CD8-positive, alpha-beta memory T cell (primary cell): ENCODE measurements around the gene NISCH. TPM values are rescaled to one million over a fixed set of nuclear protein-coding genes. Genes with fewer than 3 reads are reported as not detected.

Experiments used
- CTCF ChIA-PET: fragments of 350-600 bp; sonication (Branson Sonifier 250); formaldehyde crosslinking; loops from one replicate; lab custom pipeline; 2021; ENCODE audit warnings: antibody characterized with exemption; lab: Charles Lee
- POLR2A ChIA-PET: fragments of 350-600 bp; sonication (Branson Sonifier 250); formaldehyde crosslinking; loops from one replicate; lab custom pipeline; 2021; ENCODE audit warnings: antibody characterized with exemption; lab: Charles Lee
- DNase-seq, 5 donors: peaks; one replicate each; pipeline versions ENCODE4 v3.0.0 to v3.0.0-alpha.2; 2020 to 2022; ENCODE audit warnings: mixed read lengths in 1 of 5
- H3K27ac ChIP-seq: one replicate; pipeline ENCODE4 v1.7.0; 2013; ENCODE audit warnings: low read depth, mild to moderate bottlenecking, low read length, moderate library complexity
- H3K27me3 ChIP-seq: 2 replicates; pipeline ENCODE4 v1.7.0; 2013; ENCODE audit warnings: low read length, mild to moderate bottlenecking; ENCODE audit not compliant: insufficient read depth, poor library complexity, severe bottlenecking
- H3K36me3 ChIP-seq: 2 replicates; pipeline ENCODE4 v1.7.0; 2013; ENCODE audit warnings: mild to moderate bottlenecking, low read length, moderate library complexity; ENCODE audit not compliant: insufficient read depth
- H3K4me1 ChIP-seq: 2 replicates; pipeline ENCODE4 v1.7.0; 2013; ENCODE audit warnings: mild to moderate bottlenecking, low read length, moderate library complexity; ENCODE audit not compliant: insufficient read depth
- H3K4me3 ChIP-seq: 2 replicates; pipeline ENCODE4 v1.7.0; 2013; ENCODE audit warnings: mild to moderate bottlenecking, low read length
- H3K9me3 ChIP-seq: 2 replicates; pipeline ENCODE4 v1.7.0; 2013; ENCODE audit warnings: mild to moderate bottlenecking, low read length
- H3K27ac Mint-ChIP-seq, 8 donors: one replicate each; pipeline ENCODE4 v1.8.0; 2020 to 2021; ENCODE audit warnings: mixed read lengths in 8 of 8, mild to moderate bottlenecking in 6 of 8, inconsistent platforms in 3 of 8, moderate library complexity in 3 of 8
- H3K27me3 Mint-ChIP-seq, 2 donors: one replicate each; pipeline ENCODE4 v1.8.0; 2020 to 2021; ENCODE audit warnings: mixed read lengths in 2 of 2, mild to moderate bottlenecking in 1 of 2, moderate library complexity in 1 of 2
- H3K36me3 Mint-ChIP-seq, 3 donors: one replicate each; pipeline ENCODE4 v1.8.0; 2020 to 2021; ENCODE audit warnings: mixed read lengths in 3 of 3, inconsistent platforms in 1 of 3, mild to moderate bottlenecking in 1 of 3
- H3K4me1 Mint-ChIP-seq, 3 donors: one replicate each; pipeline ENCODE4 v1.8.0; 2020 to 2021; ENCODE audit warnings: mixed read lengths in 3 of 3, inconsistent platforms in 1 of 3, mild to moderate bottlenecking in 1 of 3
- H3K4me3 Mint-ChIP-seq, 7 donors: one replicate each; pipeline ENCODE4 v1.8.0; 2020 to 2021; ENCODE audit warnings: mixed read lengths in 7 of 7, mild to moderate bottlenecking in 6 of 7, moderate library complexity in 4 of 7, inconsistent platforms in 2 of 7
- H3K9me3 Mint-ChIP-seq, 5 donors: one replicate each; pipeline ENCODE4 v1.8.0; 2020 to 2022; ENCODE audit warnings: mixed read lengths in 5 of 5, mild to moderate bottlenecking in 3 of 5, moderate library complexity in 2 of 5, inconsistent platforms in 1 of 5
- polyA plus RNA-seq: library from polyadenylated mRNA; unstranded; fragments of 300-500 nt; fragmentation: Illumina TruSeq; gene quantifications from one replicate; pipeline ENCODE4 v1.2.3, GENCODE V29; 2021
- total RNA-seq, 2 experiments: library from RNA; stranded (reverse); gene quantifications; one replicate each; pipeline ENCODE4 v1.2.3, GENCODE V29; 2021

The NISCH gene
- total and polyA plus RNA-seq, 3 experiments from 2014 or later: 31.6 to 66.2 (median 65.7) TPM

DNA sequence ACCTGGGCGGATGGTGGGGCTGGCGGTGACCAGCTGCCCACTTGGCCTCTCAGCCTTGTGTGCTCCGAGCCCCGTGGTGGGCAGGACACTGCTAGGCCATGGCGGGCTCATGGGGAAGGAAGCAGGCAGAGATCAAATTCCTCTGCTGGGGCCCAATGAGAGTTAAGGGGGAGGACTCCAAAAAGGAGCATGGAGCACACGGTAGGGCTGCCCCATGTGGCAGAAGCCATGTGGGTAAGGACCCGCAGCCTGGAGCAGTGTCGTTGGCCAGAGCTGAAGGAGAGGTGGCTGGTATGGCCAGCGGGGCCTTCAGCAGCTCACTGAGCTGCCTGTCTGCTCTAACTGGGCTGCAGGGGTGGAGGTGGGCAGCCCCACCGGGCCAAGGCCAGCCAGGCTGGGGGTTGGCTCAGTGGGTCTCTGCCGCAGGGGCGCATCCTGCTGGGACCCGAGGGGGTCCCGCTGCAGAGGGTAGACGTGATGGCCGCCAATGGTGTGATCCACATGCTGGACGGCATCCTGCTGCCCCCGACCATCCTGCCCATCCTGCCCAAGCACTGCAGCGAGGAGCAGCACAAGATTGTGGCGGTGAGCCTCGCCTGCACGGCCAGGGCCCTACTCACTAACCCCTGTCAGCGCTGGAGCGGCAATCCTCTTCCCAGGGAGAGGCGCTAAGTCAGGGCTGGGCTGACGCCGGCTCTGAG lies 51.0 kb downstream of the NISCH start:
- no peak overlapping the region for H3K27ac Mint-ChIP-seq
- no peaks in the 10 kb centered on the region for H3K36me3 ChIP-seq
- no peaks in the 10 kb centered on the region for H3K36me3 Mint-ChIP-seq
- H3K4me3 Mint-ChIP-seq: no peak overlapping the region
- ChIA-PET CTCF (no interaction called here), POLR2A (no interaction called here)
- H3K9me3 Mint-ChIP-seq: no peaks in the 10 kb centered on the region
- H3K27me3 ChIP-seq: no peaks in the 10 kb centered on the region
- H3K4me1 ChIP-seq: no peaks in the 10 kb centered on the region
- no peak overlapping the region for H3K27ac ChIP-seq
- no peaks in the 10 kb centered on the region for H3K27me3 Mint-ChIP-seq
- H3K4me1 Mint-ChIP-seq: no peaks in the 10 kb centered on the region
- no peak overlapping the region for H3K4me3 ChIP-seq
- H3K9me3 ChIP-seq: no peaks in the 10 kb centered on the region
- no peak for DNase-seq

DNA sequence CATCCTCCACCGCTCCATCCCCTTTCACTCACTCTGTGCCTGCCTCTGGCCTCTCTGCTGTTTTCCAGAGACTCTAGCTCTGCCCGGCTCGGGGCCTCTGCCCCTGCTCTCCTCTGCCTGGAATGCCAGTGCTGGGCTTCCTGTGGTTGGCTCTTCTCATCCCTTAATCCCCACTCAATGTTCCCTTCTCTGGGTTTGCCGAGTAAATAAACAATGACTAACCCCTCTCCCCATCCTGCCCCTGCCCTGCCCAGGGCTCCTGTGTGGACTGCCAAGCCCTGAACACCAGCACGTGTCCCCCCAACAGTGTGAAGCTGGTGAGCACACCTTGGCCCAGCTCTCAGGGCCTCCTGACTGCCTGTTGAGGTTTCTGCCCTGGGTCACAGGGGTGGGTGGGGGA lies 52.0 kb downstream of the NISCH start:
- CTCF ChIA-PET: no interaction called here
- H3K27ac ChIP-seq: no peak overlapping the region
- no peaks in the 10 kb centered on the region for H3K4me1 Mint-ChIP-seq
- no peak overlapping the region for H3K4me3 Mint-ChIP-seq
- no peaks in the 10 kb centered on the region for H3K9me3 Mint-ChIP-seq
- POLR2A ChIA-PET: no interaction called here
- no peaks in the 10 kb centered on the region for H3K27me3 Mint-ChIP-seq
- no peaks in the 10 kb centered on the region for H3K9me3 ChIP-seq
- no peak overlapping the region for H3K27ac Mint-ChIP-seq
- no peaks in the 10 kb centered on the region for H3K4me1 ChIP-seq
- no peaks in the 10 kb centered on the region for H3K27me3 ChIP-seq
- DNase-seq: no peak
- no peak overlapping the region for H3K4me3 ChIP-seq
- H3K36me3 Mint-ChIP-seq: no peaks in the 10 kb centered on the region
- no peaks in the 10 kb centered on the region for H3K36me3 ChIP-seq

DNA sequence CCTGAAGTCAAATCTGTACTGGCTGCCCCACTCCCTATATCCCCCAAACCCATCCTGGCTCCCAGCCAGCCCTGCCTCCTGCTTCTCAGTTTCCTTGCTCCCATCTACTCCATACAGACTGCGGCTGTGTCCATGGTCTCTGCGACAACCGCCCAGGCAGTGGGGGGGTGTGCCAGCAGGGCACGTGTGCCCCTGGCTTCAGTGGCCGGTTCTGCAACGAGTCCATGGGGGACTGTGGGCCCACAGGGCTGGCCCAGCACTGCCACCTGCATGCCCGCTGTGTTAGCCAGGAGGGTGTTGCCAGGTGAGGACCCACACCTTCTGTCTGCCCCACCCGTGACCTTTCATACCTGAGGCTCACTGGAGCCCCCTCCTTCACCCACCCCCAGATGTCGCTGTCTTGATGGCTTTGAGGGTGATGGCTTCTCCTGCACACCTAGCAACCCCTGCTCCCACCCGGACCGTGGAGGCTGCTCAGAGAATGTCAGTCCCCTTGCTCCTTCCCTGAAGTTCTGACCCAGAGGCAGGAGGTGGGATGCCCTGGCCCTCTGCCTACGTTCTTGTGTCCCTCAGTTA lies 54.4 kb downstream of the NISCH start:
- H3K27ac ChIP-seq: no peak overlapping the region
- no peaks in the 10 kb centered on the region for H3K4me1 Mint-ChIP-seq
- H3K9me3 ChIP-seq: no peaks in the 10 kb centered on the region
- no peaks in the 10 kb centered on the region for H3K36me3 ChIP-seq
- no peak for DNase-seq
- POLR2A ChIA-PET: no interaction called here
- H3K27me3 Mint-ChIP-seq: no peaks in the 10 kb centered on the region
- no peak overlapping the region for H3K4me3 ChIP-seq
- no peaks in the 10 kb centered on the region for H3K4me1 ChIP-seq
- no peak overlapping the region for H3K27ac Mint-ChIP-seq
- CTCF ChIA-PET: no interaction called here
- H3K9me3 Mint-ChIP-seq: no peaks in the 10 kb centered on the region
- H3K36me3 Mint-ChIP-seq: no peaks in the 10 kb centered on the region
- H3K27me3 ChIP-seq: no peaks in the 10 kb centered on the region
- no peak overlapping the region for H3K4me3 Mint-ChIP-seq

DNA sequence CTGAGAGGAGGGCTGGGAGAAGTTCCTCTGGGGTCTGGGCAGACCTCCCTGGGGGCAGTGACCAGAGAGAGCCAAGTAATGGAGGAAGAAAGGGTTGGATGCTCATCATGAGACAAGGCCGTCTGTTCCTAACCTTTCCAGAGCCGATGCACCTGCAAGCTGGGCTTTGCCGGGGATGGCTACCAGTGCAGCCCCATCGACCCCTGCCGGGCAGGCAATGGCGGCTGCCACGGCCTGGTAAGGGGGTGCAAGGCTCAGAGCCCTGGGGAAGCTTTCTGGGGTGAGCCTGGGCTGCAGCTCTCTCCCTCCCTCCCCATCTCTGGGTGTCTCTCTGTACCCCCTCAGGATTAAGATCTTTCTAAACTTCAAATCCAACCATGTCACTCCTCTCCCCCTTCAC lies 56.1 kb downstream of the NISCH start:
- H3K27me3 ChIP-seq: no peaks in the 10 kb centered on the region
- ChIA-PET CTCF (no interaction called here), POLR2A (no interaction called here)
- no peaks in the 10 kb centered on the region for H3K36me3 ChIP-seq
- no peak overlapping the region for H3K4me3 Mint-ChIP-seq
- H3K4me1 ChIP-seq: no peaks in the 10 kb centered on the region
- no peaks in the 10 kb centered on the region for H3K4me1 Mint-ChIP-seq
- no peaks in the 10 kb centered on the region for H3K9me3 ChIP-seq
- no peaks in the 10 kb centered on the region for H3K36me3 Mint-ChIP-seq
- H3K9me3 Mint-ChIP-seq: no peaks in the 10 kb centered on the region
- no peaks in the 10 kb centered on the region for H3K27me3 Mint-ChIP-seq
- H3K27ac ChIP-seq: no peak overlapping the region
- H3K4me3 ChIP-seq: no peak overlapping the region
- H3K27ac Mint-ChIP-seq: no peak overlapping the region
- no peak for DNase-seq

DNA sequence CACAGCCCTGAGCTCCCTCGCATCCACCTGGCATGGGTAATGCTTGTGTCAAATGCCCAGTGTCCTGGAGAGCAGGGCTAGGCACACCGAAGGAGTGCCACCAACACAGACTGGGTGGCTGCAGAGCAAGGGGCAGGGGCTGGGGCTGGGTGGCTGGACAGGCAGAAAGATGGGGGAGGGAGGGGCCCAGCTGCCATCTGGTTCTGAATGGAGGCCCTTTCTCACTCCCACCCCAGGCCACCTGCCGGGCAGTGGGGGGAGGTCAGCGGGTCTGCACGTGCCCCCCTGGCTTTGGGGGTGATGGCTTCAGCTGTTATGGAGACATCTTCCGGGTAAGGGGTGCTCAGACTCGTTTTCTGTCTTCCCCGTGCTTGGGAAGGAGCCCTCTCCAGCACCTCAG lies 56.7 kb downstream of the NISCH start:
- no peak for DNase-seq
- no peaks in the 10 kb centered on the region for H3K9me3 ChIP-seq
- H3K4me1 ChIP-seq: no peaks in the 10 kb centered on the region
- H3K27ac ChIP-seq: no peak overlapping the region
- Mint-ChIP-seq H3K27me3 (no peaks in the 10 kb centered on the region), H3K27ac (no peak overlapping the region), H3K9me3 (no peaks in the 10 kb centered on the region), H3K36me3 (no peaks in the 10 kb centered on the region), H3K4me3 (no peak overlapping the region), H3K4me1 (no peaks in the 10 kb centered on the region)
- ChIA-PET POLR2A (no interaction called here), CTCF (no interaction called here)
- H3K4me3 ChIP-seq: no peak overlapping the region
- no peaks in the 10 kb centered on the region for H3K36me3 ChIP-seq
- no peaks in the 10 kb centered on the region for H3K27me3 ChIP-seq

DNA sequence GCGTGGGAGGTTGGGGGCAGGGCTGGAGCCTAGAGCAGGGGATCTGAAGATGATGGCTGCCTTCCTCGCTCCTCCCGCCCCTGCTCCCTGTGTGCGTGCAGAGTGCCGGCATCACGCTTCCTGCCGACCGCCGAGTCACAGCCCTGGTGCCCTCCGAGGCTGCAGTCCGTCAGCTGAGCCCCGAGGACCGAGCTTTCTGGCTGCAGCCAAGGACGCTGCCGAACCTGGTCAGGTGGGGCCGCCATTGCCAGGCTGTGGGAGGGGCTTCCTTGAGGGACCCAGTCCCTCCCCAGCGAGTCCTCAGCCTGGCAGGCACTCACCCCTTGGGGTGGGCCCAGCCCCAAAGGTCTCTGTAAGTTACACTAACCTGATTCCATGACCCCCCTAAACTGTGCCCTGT lies 57.3 kb downstream of the NISCH start:
- H3K9me3 Mint-ChIP-seq: no peaks in the 10 kb centered on the region
- H3K4me1 Mint-ChIP-seq: no peaks in the 10 kb centered on the region
- no peaks in the 10 kb centered on the region for H3K27me3 Mint-ChIP-seq
- POLR2A ChIA-PET: no interaction called here
- Histone ChIP-seq H3K27me3 (no peaks in the 10 kb centered on the region), H3K4me3 (no peak overlapping the region), H3K36me3 (no peaks in the 10 kb centered on the region), H3K27ac (no peak overlapping the region), H3K4me1 (no peaks in the 10 kb centered on the region), H3K9me3 (no peaks in the 10 kb centered on the region)
- no peak for DNase-seq
- no peak overlapping the region for H3K4me3 Mint-ChIP-seq
- H3K36me3 Mint-ChIP-seq: no peaks in the 10 kb centered on the region
- CTCF ChIA-PET: no interaction called here
- no peak overlapping the region for H3K27ac Mint-ChIP-seq

DNA sequence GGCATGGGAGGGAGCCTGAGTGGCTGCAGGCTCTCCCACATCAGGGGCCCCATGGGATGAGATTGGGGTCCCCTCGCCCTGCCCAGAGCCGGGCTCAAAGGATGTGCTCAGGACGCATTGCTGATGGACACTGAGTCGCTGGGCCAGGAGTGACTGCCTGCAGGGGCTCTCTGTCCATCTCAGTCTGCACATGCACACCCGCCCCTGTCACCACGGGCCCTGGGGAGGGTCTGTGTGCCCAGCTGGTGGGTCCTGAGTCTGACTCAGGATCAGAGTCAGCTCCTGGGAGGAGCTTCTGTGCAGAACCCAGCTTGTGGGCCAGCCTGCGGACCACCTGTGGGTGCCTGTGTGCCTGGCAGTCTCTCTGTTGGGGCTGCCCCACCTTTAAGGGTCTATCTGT lies 57.9 kb downstream of the NISCH start:
- Mint-ChIP-seq H3K27ac (no peak overlapping the region), H3K4me3 (no peak overlapping the region), H3K27me3 (no peaks in the 10 kb centered on the region), H3K9me3 (no peaks in the 10 kb centered on the region), H3K4me1 (no peaks in the 10 kb centered on the region), H3K36me3 (no peaks in the 10 kb centered on the region)
- no peaks in the 10 kb centered on the region for H3K27me3 ChIP-seq
- no peaks in the 10 kb centered on the region for H3K36me3 ChIP-seq
- ChIA-PET CTCF (no interaction called here), POLR2A (no interaction called here)
- H3K4me1 ChIP-seq: no peaks in the 10 kb centered on the region
- no peaks in the 10 kb centered on the region for H3K9me3 ChIP-seq
- no peak overlapping the region for H3K4me3 ChIP-seq
- DNase-seq: no peak
- H3K27ac ChIP-seq: no peak overlapping the region

DNA sequence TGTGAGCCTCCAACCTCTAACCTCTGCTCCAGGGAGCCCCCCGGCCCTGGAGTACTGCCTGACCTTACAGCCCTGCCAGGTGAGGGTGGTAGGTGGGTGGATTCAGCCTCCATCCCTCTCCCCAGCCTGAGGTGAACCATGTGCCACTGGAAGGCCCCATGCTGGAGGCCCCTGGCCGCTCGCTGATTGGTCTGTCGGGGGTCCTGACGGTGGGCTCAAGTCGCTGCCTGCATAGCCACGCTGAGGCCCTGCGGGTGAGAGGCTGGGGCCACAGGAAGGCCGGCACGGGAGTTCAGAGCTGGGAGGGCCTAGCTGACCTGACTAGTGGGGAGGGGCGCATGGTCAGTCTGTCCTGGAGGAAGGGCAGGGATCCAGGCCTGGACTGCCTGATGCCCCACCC lies 59.2 kb downstream of the NISCH start:
- Mint-ChIP-seq H3K36me3 (no peaks in the 10 kb centered on the region), H3K27me3 (no peaks in the 10 kb centered on the region), H3K4me1 (no peaks in the 10 kb centered on the region), H3K4me3 (no peak overlapping the region), H3K9me3 (no peaks in the 10 kb centered on the region), H3K27ac (no peak overlapping the region)
- no peaks in the 10 kb centered on the region for H3K4me1 ChIP-seq
- ChIA-PET CTCF (no interaction called here), POLR2A (no interaction called here)
- no peaks in the 10 kb centered on the region for H3K36me3 ChIP-seq
- H3K9me3 ChIP-seq: no peaks in the 10 kb centered on the region
- no peak for DNase-seq
- H3K4me3 ChIP-seq: no peak overlapping the region
- no peaks in the 10 kb centered on the region for H3K27me3 ChIP-seq
- H3K27ac ChIP-seq: no peak overlapping the region
